HG02840 (cell line): ENCODE measurements around the gene CFDP1.

ENCODE experiments used
- ATAC-seq: cut with Tn5 transposase; IDR thresholded peaks from one replicate; pipeline ENCODE4 v1.9.1; 2021; ENCODE audit warnings: mild to moderate bottlenecking, moderate library complexity, moderate number of reproducible peaks; ENCODE audit not compliant: unreplicated experiment, low FRiP score

Gene CFDP1

DNA sequence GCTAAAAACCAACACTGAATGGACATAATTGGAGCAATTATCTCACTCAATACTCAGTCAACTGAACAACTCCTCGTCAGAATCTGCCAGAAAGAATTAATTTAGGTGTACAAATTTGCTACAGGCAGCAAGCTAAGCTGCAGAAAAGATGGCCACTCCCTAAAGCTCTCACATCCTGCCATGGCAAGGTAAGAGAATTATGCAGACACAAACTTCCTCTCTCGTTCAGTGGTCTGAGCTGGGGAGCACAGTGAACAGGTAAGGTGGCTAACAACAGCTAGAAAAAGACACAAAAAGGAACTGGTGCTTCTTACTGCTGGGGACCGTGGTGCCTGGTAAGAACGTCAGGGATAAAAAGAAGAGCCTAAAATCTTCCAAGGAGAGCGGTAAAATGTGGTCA is 107.0 kb downstream of the CFDP1 start:
- no peak for ATAC-seq

DNA sequence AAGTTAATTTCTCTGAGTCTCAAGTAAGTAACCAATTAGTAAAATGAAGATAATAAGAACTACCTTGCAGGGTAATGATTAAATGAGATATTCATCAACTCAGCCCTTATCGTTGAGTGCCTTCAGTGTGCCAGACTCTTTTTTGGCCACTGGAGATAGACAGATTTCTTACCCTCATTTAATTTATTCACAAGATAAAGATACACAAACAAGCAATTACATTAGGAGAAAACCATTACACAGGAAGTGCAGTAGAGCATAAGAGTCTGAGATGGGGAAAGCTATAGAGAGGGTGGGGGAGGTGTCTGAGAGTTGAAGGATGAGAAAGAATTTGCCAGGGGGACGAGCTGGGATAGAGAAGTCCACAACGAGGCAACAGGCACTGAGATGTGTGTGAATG is 109.4 kb downstream of the CFDP1 start:
- no peak for ATAC-seq

- no peak for ATAC-seq
Measured at GRCh38 chr16:75323198-75323597, 110.1 kb downstream of the CFDP1 start.

DNA sequence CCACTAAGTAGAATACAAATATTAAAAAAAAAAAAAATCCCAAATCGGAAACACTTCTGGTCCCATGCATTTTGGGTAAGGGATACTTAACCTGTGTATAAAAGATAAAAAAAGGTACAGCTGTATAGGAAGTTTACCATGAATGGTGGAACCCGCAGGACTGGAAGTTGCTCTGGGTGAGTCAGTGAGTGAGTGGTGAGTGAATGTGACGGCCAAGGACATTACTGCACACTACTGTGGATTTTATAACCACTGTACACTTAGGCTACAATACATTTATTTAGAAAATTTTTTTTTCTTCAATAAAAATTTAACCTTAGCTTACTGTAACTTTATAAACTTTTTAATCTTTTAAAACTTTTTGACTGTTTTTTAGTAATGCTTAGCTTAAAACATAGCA is 110.6 kb downstream of the CFDP1 start:
- ATAC-seq, result no peak

DNA sequence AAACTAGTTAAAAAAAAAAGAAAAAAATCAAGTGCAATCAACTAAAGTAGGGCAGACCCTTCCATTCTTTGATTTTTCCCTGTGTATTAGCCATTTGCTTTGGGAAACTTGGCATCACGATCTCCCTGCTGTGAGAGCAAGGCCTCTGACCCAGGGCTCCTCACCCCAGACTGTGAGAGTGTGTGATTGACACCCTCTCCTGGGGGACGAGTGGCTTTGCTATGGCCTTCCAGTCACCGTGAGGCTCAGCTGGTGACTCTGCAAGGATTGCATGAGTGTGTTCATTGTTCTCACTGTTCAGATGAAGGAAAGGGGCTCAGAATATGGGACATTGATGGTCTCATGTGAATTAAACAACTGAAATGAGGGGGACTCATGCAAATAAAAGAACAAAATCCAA is 112.9 kb downstream of the CFDP1 start:
- no peak for ATAC-seq

GRCh38 chr16:75319513-75320411 is 113.5 kb downstream of the CFDP1 start:
- peak; percentile 78 for ATAC-seq

- ATAC-seq, result no peak
Measured at GRCh38 chr16:75318737-75319136, 114.6 kb downstream of the CFDP1 start.

GRCh38 chr16:75317532-75317931 is 115.8 kb downstream of the CFDP1 start:
- no peak for ATAC-seq

DNA sequence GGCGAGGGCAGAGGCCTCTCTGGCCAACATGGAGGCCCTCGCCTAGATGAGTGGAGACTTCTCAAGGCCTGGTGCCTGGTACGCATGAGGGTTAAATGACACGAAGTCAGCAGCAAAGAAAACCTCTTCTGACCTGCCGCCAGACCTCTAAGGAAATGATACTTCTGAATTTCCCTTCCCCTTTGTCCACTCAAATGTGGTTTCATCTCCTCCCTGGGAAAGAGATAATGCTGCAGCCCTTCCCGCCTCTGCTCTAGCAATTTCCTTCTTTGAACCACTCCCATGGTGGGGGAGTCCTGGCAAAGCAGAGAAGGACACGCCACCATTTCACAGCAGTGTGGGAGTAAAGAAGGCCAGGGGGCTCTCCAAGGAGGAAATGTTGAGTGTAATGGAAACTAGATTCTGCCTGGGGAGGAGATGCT is 116.2 kb downstream of the CFDP1 start:
- no peak for ATAC-seq

GRCh38 chr16:75315539-75316306 is 117.6 kb downstream of the CFDP1 start:
- ATAC-seq, result no peak

GRCh38 chr16:75312875-75313274 is 120.4 kb downstream of the CFDP1 start:
- ATAC-seq, result no peak

- no peak for ATAC-seq
Measured at GRCh38 chr16:75311383-75311938, 121.8 kb downstream of the CFDP1 start.

- no peak for ATAC-seq
Measured at GRCh38 chr16:75310541-75310940, 122.8 kb downstream of the CFDP1 start.

DNA sequence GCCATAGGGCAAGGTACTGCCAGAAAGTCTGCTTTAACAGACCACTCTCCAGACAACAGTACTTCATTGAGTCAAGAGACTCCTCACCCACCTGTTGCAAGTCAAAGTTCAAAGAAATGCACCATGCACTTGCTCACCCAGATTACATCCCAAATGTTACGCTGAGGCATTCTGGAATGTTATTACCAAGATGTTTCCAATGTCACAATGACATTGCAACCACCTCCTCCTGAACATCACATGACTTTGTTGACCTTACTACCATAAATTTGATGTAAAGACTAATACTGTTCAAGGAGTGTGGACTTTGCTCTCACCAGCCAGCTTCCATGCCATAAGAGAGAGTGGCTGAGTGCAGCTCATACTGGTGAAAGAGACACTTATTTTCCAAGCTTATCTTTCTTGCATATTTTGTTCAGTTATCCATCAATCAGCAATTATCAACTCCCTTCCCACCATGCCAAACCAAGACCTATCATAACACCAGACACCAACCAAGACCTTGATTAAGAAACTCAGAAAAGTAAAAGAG is 123.3 kb downstream of the CFDP1 start:
- ATAC-seq, result no peak

- no peak for ATAC-seq
Measured at GRCh38 chr16:75309156-75309555, 124.1 kb downstream of the CFDP1 start.

DNA sequence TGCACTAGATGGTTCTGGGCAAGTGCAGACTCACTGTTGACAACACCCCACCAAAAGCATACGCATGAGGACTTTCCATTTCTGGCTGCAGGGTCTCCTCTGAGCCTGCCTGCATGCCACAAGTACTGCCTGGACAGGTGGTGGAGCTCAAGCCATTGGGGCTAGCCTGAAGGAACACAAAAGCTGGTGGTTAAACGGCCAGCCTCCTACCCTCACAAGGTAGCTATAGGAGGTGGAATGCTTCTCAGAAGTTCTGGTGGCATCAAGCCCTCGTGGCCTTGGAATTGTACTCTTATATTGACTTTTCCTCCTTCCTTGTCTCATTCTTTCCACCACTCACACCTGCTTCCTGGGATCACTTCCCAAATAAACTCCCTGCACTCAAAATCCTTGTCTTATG is 125.3 kb downstream of the CFDP1 start:
- no peak for ATAC-seq

DNA sequence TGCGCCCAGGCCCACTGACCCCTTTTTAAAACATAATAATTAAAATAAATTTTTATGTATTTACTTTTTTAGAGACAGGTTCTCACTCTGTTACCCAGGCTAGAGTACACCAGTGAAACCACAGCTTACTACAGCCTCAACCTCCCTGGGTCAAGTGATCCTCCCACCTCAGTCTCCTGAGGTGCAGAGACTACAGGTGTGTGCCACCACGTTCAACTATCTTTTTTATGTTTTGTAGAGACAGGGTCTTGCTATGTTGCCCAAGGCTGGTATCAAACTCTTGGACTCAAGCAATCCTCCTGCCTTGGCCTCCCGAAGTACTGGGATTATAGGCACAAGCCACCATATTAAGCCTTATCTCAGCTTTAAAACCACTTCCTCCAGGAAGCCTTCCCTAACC is 125.8 kb downstream of the CFDP1 start:
- no peak for ATAC-seq

- ATAC-seq, result no peak
Measured at GRCh38 chr16:75306099-75306762, 127.1 kb downstream of the CFDP1 start.

DNA sequence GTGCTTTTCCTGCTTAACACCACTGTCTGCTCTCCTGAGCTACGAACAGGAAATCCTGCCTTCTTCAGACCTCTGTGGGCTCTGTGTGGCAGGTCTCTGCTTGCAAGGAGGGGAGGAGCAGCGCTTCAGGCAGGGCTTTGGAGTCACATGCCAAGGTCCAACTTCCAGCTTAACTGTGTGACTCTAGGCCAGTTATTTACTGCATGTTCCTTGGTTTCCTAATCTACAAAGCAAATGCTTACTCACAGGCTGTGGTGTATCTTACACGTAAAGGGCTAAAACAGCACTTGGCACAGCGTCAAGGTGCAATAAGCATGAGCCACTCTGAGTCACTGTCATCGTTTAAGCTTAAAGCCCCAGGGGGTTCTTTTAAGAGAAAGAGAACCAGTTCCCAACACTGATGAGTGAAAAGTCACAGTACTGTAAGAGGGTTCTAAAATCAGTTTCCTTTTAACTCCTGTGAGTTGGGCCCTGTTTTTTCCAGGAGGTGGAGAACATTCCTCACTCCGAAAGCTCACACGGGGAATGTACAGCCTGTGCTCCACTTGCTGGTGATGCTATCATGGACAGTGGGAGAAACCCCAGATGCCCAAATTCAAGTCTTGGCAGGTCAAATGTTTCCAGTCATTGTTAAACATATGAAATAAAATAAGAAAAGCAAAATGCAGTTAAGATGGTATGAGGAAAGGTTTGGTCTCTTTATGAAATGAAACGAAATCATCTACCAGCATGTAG is 127.8 kb downstream of the CFDP1 start:
- no peak for ATAC-seq
